ENCODE data around the gene TSPAN9. TPM values are rescaled to one million over a fixed set of nuclear protein-coding genes. Genes with fewer than 3 reads are reported as not detected.

Gene TSPAN9
- total RNA-seq, 1 experiment from 2014 or later: 7.7 TPM

- ATAC-seq: no peak
- Histone ChIP-seq H3K4me1 (ENCODE audit: control insufficient read depth, insufficient read depth, low read length) (no peaks in the 10 kb centered on the region), H3K27ac (ENCODE audit: low read length) (no peak overlapping the region), H3K9me3 (ENCODE audit: control insufficient read depth, insufficient read depth, low read depth, low read length) (no peaks in the 10 kb centered on the region), H3K36me3 (ENCODE audit: control insufficient read depth, insufficient read depth, low read length) (no peaks in the 10 kb centered on the region), H3K27me3 (ENCODE audit: control insufficient read depth, insufficient read depth, low read length) (no peaks in the 10 kb centered on the region), H3K4me3 (ENCODE audit: low read depth in 2 of 2, low read length in 2 of 2) (no peak overlapping the region)
- no TSS peak for BruUV-seq (replicated peaks)
- intact Hi-C loops (cut with micrococcal nuclease; ENCODE audit: unreplicated experiment): no loop called here
- POLR2A ChIA-PET: no interaction called here
- no peak for TF ChIP-seq CTCF (IDR thresholded peaks at IDR 0.05)
- no peak for TF ChIP-seq REST (IDR thresholded peaks at IDR 0.05; ENCODE audit: insufficient read depth in 1 of 2, low read depth in 2 of 2, low read length in 1 of 2)
- no peak for TF ChIP-seq TCF7L2 (IDR thresholded peaks at IDR 0.05; ENCODE audit: low read depth, low read length)
- TF ChIP-seq POLR2AphosphoS5 (IDR thresholded peaks at IDR 0.05; ENCODE audit: low read depth, low read length): no peak
- no peak for TF ChIP-seq SIN3A (IDR thresholded peaks at IDR 0.05; ENCODE audit: borderline replicate concordance, insufficient read depth, low read depth, low read length)
- in situ Hi-C loops (cut with HindIII; ENCODE audit: low pct_unique_long_range_greater_than_20kb, low sequenced_read_pairs): no loop called here
- no peak for DNase-seq (ENCODE audit: low read depth, low spot score)
- CTCF ChIA-PET: no interaction called here
These were observed 71.3 kb downstream of the TSPAN9 start for GRCh38 chr12:3148366-3149000.

- in situ Hi-C loops (cut with HindIII; ENCODE audit: low pct_unique_long_range_greater_than_20kb, low sequenced_read_pairs): no loop called here
- Histone ChIP-seq H3K27me3 (ENCODE audit: control insufficient read depth, insufficient read depth, low read length) (no peaks in the 10 kb centered on the region), H3K27ac (ENCODE audit: low read length) (no peak overlapping the region), H3K4me3 (ENCODE audit: low read depth in 2 of 2, low read length in 2 of 2) (no peak overlapping the region), H3K9me3 (ENCODE audit: control insufficient read depth, insufficient read depth, low read depth, low read length) (no peaks in the 10 kb centered on the region), H3K4me1 (ENCODE audit: control insufficient read depth, insufficient read depth, low read length) (no peaks in the 10 kb centered on the region), H3K36me3 (ENCODE audit: control insufficient read depth, insufficient read depth, low read length) (no peaks in the 10 kb centered on the region)
- ChIA-PET CTCF (no interaction called here), POLR2A (no interaction called here)
- no peak for TF ChIP-seq CTCF (IDR thresholded peaks at IDR 0.05)
- TF ChIP-seq POLR2AphosphoS5 (IDR thresholded peaks at IDR 0.05; ENCODE audit: low read depth, low read length): no peak
- TF ChIP-seq SIN3A (IDR thresholded peaks at IDR 0.05; ENCODE audit: borderline replicate concordance, insufficient read depth, low read depth, low read length): no peak
- TF ChIP-seq REST (IDR thresholded peaks at IDR 0.05; ENCODE audit: insufficient read depth in 1 of 2, low read depth in 2 of 2, low read length in 1 of 2): no peak
- TF ChIP-seq TCF7L2 (IDR thresholded peaks at IDR 0.05; ENCODE audit: low read depth, low read length): no peak
- intact Hi-C loops (cut with micrococcal nuclease; ENCODE audit: unreplicated experiment): no loop called here
- ATAC-seq: no peak
- no TSS peak for BruUV-seq (replicated peaks)
- DNase-seq (ENCODE audit: low read depth, low spot score): no peak
These were observed 72.5 kb downstream of the TSPAN9 start for GRCh38 chr12:3149515-3150307.
